GM12878 (cell line): ENCODE results near the gene HNRNPAB. TPM values are rescaled to one million over a fixed set of nuclear protein-coding genes. Genes with fewer than 3 reads are reported as not detected.

Source experiments
- ATAC-seq: fragments of 200-7000 bp; cut with Tn5 transposase; 3 replicates; pipeline ENCODE4 v1.9.1; 2020; ENCODE audit warnings: mild to moderate bottlenecking, moderate library complexity
- BruUV-seq: library from RNA; stranded (reverse); fragments of 400-500 nt; replicated peaks from 2 replicates; lab custom pipeline; 2021; lab: Mats Ljungman, UMichigan
- CTCF ChIA-PET: fragments of 300-600 bp; sonication (Branson Sonifier 250); formaldehyde crosslinking; extraction: SDS; loops from one replicate; lab custom pipeline; 2021; ENCODE audit warnings: inconsistent platforms; lab: Yijun Ruan, JAX
- POLR2A ChIA-PET: fragments of 350-600 bp; formaldehyde crosslinking; extraction: SDS; loops from one replicate; lab custom pipeline; 2021; ENCODE audit warnings: inconsistent platforms; lab: Charles Lee
- RAD21 ChIA-PET: fragments of 300-600 bp; sonication (Branson Sonifier 250); formaldehyde crosslinking; loops from one replicate; lab custom pipeline; 2023; ENCODE audit warnings: antibody characterized with exemption; ENCODE audit not compliant: unreplicated experiment; lab: Charles Lee
- SMC1A ChIA-PET: fragments of 300-600 bp; sonication (Branson Sonifier 250); formaldehyde crosslinking; loops from one replicate; lab custom pipeline; 2023; ENCODE audit not compliant: unreplicated experiment, uncharacterized antibody; lab: Charles Lee
- DNase-seq: peaks from one replicate; pipeline ENCODE4 v3.0.0-alpha.2; 2011; ENCODE audit warnings: low read depth, low spot score
- FAIRE-seq: peaks from 3 replicates; lab custom pipeline; 2011; peaks lifted over from hg19 to GRCh38; lab: Jason Lieb, UNC
- H2AFZ ChIP-seq: 2 replicates; pipeline ENCODE4 v1.6.0; 2011; ENCODE audit warnings: low read depth, low read length, control low read depth; ENCODE audit not compliant: control insufficient read depth
- H3K27ac ChIP-seq: 2 replicates; pipeline ENCODE4 v1.5.1; 2011; ENCODE audit warnings: control low read depth; ENCODE audit not compliant: control insufficient read depth, insufficient read depth
- H3K27me3 ChIP-seq, 2 experiments: replicated peaks in 1 of 2; 2 replicates each; pipeline versions ENCODE4 v1.6.0 to v1.6.1; 2011; ENCODE audit warnings: low read length in 1 of 2; ENCODE audit not compliant: control insufficient read depth in 2 of 2, insufficient read depth in 2 of 2
- H3K36me3 ChIP-seq, 2 experiments: 2 replicates each; pipeline ENCODE4 v1.5.1; 2011; ENCODE audit warnings: low read length in 1 of 2; ENCODE audit not compliant: control insufficient read depth in 2 of 2, insufficient read depth in 2 of 2
- H3K4me1 ChIP-seq: 2 replicates; pipeline ENCODE4 v1.6.1; 2011; ENCODE audit warnings: mild to moderate bottlenecking, low read length, moderate library complexity, mixed read lengths; ENCODE audit not compliant: control insufficient read depth, insufficient read depth
- H3K4me2 ChIP-seq: 2 replicates; pipeline ENCODE4 v1.6.0; 2011; ENCODE audit warnings: control low read depth; ENCODE audit not compliant: control insufficient read depth, insufficient read depth
- H3K4me3 ChIP-seq: fragments of 200-600 bp; sonication (generic); 2 replicates; pipeline ENCODE4 v1.5.1; 2016
- H3K79me2 ChIP-seq: 2 replicates; pipeline ENCODE4 v1.6.0; 2011; ENCODE audit warnings: low read length; ENCODE audit not compliant: control insufficient read depth, insufficient read depth
- H3K9ac ChIP-seq: 2 replicates; pipeline ENCODE4 v1.8.0; 2011; ENCODE audit warnings: low read length, control low read depth, mixed read lengths; ENCODE audit not compliant: control insufficient read depth, insufficient read depth
- H3K9me3 ChIP-seq: replicated peaks from 3 replicates; pipeline ENCODE4 v1.5.1; 2011; ENCODE audit warnings: mild to moderate bottlenecking, low read length; ENCODE audit not compliant: control insufficient read depth, insufficient read depth
- H4K20me1 ChIP-seq: 2 replicates; pipeline ENCODE4 v1.6.0; 2011; ENCODE audit not compliant: control insufficient read depth, insufficient read depth
- CBFB ChIP-seq: IDR thresholded peaks from 2 replicates; pipeline ENCODE4 v1.6.1; 2016; ENCODE audit warnings: antibody characterized with exemption, low read depth
- CBX5 ChIP-seq: sonication (generic); IDR thresholded peaks from 2 replicates; pipeline ENCODE4 v1.6.1; 2016; ENCODE audit warnings: low read depth, moderate library complexity, mild to moderate bottlenecking, inconsistent platforms
- HSF1 ChIP-seq: fragments of 150-350 bp; IDR thresholded peaks from 2 replicates; pipeline ENCODE4 v1.6.1; 2014; ENCODE audit warnings: mild to moderate bottlenecking, low read depth, low read length
- KDM1A ChIP-seq: fragments of 200-600 bp; sonication (generic); IDR thresholded peaks from 2 replicates; pipeline ENCODE4 v1.6.1; 2016; ENCODE audit warnings: borderline replicate concordance
- SMC3 ChIP-seq: IDR thresholded peaks from 2 replicates; pipeline ENCODE4 v1.6.1; 2011; ENCODE audit warnings: low read length, improper control_type of control experiment, borderline replicate concordance
- STAT1 ChIP-seq: fragments of 450-650 bp; conservative IDR thresholded peaks from 2 replicates; pipeline ENCODE4 v1.6.1; 2014; ENCODE audit warnings: antibody characterized with exemption, mild to moderate bottlenecking
- WGBS: methylation state at CpG from one replicate; pipeline ENCODE4 v1.1.6; 2016; ENCODE audit warnings: low lambda C conversion rate; ENCODE audit not compliant: insufficient replicate concordance, insufficient coverage; ENCODE audit errors: missing lambda C conversion rate; 5-methylcytosine and 5-hydroxymethylcytosine counted together
- in situ Hi-C: fragments of 300-500 bp; cut with MboI; formaldehyde crosslinking; loops from 9 replicates; pipeline ENCODE4 v1.14.3; 2018; ENCODE audit warnings: mixed read lengths
- intact Hi-C: fragments of 100-400 bp; cut with micrococcal nuclease; formaldehyde crosslinking; loops from one replicate; pipeline ENCODE4 v1.14.2; 2022; ENCODE audit not compliant: unreplicated experiment
- polyA plus RNA-seq, 11 experiments: library from polyadenylated mRNA; depleted of rRNA in 4 of 11; unstranded in 6 of 11; stranded (reverse) in 5 of 11; fragments of >200 nt; fragmentation: Nextera tagmentation in 4 of 11; fragmentation: Illumina TruSeq in 1 of 11; extraction: Ambion mirVana in 4 of 11; extraction: Trizol in 1 of 11; gene quantifications; 1 replicate in 1 of 11; 2 replicates in 10 of 11; pipeline versions ENCODE4 v1.2.1 to v1.2.3, GENCODE V29; 2011 to 2016; ENCODE audit warnings: inconsistent platforms in 2 of 11, missing spikeins in 2 of 11, low read depth in 1 of 11
- total RNA-seq, 4 experiments: library from RNA; depleted of rRNA in 3 of 4; stranded (reverse); fragments of >200 nt in 3 of 4; fragmentation: Illumina TruSeq in 1 of 4; extraction: Trizol in 1 of 4; gene quantifications; 2 replicates each; pipeline versions ENCODE4 v1.2.1 to v1.2.3, GENCODE V29; 2013 to 2021

Gene HNRNPAB
- total and polyA plus RNA-seq, 10 of the 15 experiments (the other 5 are each of a cell fraction or from before 2014, with no cell fraction given), result 42.3 to 330 (median 230) TPM

DNA sequence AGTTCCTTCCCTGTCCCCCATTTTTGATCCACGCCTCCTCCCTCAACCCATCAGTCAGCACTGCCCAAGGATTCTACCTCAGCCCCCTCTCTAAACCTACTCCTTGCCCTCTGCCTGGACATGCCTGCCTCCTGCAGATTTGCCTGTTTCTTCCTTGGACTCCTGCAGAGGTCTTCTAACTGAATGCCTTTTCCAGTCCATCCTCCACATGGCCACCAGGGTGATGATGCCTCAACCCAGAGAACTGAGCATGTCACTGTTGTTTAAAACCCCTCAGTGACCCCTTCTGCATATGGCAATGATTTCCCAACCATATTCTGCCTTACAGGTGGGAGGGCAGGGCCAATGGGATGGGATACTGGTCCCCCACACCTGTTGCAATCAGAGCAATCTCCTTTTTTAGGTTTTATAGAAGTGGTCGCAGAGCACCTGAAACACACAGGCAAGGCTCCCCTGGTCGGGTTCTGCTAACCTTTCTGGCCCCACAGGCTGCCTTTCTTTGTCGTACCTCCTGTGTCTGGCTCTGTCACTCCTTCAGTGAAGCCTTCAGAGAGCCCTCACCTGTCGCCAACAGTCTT lies 19.0 kb downstream of the HNRNPAB start:
- Histone ChIP-seq H3K27me3 (no peaks in the 10 kb centered on the region), H3K36me3 (peaks cover 3 to 13% of the 10 kb centered on the region in 2 experiments; a peak in 3 of 4 replicates), H2AFZ (no peak overlapping the region), H3K9me3 (no peaks in the 10 kb centered on the region), H3K27ac (no peak overlapping the region), H3K4me2 (no peak overlapping the region), H4K20me1 (no peaks in the 10 kb centered on the region), H3K4me3 (no peak overlapping the region), H3K79me2 (no peaks in the 10 kb centered on the region), H3K4me1 (no peaks in the 10 kb centered on the region), H3K9ac (no peak overlapping the region)
- no peak for TF ChIP-seq KDM1A
- TF ChIP-seq CBX5, result no peak
- no peak for TF ChIP-seq HSF1
- TF ChIP-seq SMC3, result no peak
- TF ChIP-seq STAT1, result no peak
- no peak for TF ChIP-seq CBFB
- ChIA-PET CTCF (no interaction called here), RAD21 (no interaction called here), POLR2A (no interaction called here), SMC1A (no interaction called here)
- FAIRE-seq (no peak), ATAC-seq (no peak), DNase-seq (no peak)
- 80% methylated on average over 5 of the region's 5 CpGs for WGBS
- BruUV-seq, result no TSS peak
- intact Hi-C loops, result no loop called here
- in situ Hi-C loops, result no loop called here
